OCI-M1 (cell line): Measurements from ENCODE around the gene CFAP97D1.
"Not testable (repeated sequence)": the region's sequence is repeated elsewhere in the genome, so short reads cannot be mapped to it uniquely, and the experiment has no call there.

Experiments used
- DNase-seq: peaks from one replicate; lab custom pipeline; 2025; lab: John Stamatoyannopoulos, UW

Gene CFAP97D1

DNA sequence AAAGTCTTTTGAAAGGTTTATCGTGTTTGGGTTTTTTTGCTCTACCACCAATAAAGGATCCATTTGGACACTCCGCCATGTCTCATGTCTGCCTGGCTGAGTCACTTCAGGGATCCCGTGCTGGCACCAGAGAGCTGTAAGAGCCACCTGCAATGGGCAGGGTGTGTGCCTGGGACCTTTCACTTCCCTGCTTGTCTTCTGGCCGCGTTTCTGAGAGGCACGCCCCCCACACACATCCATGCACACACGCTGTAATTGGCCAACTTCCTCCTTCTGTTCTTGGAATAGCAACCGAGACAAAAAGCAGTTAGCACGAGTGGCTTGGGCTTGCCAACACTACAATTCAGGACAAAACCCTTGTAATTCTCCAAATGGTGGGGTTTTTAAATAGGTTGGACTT is 11.9 kb upstream of the CFAP97D1 start:
- peak; percentile 91 for DNase-seq

DNA sequence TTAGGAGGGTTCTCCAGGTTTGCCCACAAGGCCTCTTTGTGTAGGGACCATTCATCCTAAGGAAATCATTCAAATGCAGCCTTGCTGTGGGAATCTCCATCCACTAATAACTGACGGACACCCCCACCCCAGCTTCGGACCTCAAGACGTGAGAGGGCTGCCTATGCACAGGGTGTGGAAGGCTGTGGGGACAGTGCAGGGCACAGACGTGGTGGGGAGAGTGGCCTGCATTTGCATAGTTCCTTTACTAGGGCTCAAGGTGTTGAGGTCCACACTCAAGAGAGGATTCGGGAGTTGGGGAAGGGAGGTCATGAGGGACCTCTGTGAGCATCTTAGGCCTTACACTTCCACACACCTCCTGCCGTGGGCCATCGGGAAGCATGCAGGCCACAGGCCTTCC is 11.3 kb upstream of the CFAP97D1 start:
- no peak for DNase-seq

DNA sequence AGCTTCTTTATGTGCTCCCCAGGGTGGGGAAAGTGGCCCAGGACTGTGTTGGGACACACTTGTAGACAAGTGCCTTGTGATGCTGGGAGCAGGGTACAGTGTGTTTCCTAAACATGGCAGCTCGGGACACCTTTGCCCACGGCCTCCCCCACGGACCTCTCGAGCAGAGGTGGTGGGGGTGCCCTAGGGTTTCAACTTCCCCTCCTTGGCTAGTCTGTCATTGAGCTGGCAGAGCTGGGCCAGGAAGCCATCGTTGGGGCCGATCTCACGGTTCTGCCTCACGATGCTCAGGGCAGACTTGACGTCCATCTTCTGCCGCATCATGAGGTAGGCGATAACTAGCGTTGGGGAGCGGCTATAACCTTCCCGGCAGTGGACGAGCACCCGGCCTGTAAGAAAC is 10.8 kb upstream of the CFAP97D1 start:
- DNase-seq, result no peak

DNA sequence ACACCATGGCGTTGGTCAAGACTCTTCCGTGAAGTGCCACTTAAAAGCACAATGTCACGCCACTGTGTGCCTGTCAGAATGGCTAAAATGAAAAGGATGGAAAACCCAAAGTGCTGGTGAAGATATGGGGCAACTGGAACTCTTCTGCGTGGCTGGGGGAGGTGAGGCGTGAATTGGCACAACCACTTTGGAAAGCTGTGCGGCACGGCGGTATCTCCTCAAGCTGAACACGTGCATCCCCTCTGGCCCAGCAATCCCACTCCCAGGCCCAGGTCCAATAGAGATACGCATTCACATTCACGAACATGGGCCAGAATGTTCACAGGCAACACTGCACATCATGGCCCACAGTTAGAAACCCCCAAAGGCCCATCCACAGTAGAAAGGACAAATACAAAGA is 10.4 kb upstream of the CFAP97D1 start:
- no peak for DNase-seq

DNA sequence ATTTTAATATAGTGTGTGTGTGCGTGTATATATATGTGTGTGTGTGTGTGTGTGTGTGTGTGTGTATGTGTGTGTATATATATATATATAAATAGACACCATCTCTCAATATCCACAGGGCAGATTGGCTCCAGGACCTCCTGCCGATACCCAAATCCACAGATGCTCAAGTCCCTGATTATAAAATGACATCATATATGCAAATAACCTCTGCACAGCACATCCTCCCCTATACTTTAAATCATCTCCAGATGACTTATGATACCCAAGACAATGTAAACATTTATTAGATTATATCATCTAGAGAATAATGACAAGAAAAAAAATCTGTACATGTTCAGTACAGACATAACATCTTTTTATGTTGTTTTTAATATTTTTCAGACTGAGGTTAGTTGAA is 9.3 kb upstream of the CFAP97D1 start:
- DNase-seq, result no peak

DNA sequence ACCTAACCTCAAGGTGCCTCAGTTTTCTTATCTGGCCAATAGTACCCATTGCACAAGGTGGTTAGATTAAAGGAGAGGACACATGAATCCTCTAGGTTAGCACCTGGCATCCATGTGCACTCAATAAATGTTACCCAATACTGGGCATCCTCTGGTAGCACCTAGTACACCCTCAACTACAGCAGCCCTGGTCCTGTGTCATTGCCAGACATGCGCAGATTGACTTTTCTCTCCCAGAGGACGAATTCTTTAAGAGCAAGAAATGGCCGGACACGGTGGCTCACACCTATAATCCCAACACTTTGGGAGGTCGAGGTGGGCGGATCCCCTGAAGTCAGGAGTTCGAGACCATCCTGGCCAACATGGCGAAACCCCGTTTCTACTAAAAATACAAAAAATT is 8.8 kb upstream of the CFAP97D1 start:
- no peak for DNase-seq

DNA sequence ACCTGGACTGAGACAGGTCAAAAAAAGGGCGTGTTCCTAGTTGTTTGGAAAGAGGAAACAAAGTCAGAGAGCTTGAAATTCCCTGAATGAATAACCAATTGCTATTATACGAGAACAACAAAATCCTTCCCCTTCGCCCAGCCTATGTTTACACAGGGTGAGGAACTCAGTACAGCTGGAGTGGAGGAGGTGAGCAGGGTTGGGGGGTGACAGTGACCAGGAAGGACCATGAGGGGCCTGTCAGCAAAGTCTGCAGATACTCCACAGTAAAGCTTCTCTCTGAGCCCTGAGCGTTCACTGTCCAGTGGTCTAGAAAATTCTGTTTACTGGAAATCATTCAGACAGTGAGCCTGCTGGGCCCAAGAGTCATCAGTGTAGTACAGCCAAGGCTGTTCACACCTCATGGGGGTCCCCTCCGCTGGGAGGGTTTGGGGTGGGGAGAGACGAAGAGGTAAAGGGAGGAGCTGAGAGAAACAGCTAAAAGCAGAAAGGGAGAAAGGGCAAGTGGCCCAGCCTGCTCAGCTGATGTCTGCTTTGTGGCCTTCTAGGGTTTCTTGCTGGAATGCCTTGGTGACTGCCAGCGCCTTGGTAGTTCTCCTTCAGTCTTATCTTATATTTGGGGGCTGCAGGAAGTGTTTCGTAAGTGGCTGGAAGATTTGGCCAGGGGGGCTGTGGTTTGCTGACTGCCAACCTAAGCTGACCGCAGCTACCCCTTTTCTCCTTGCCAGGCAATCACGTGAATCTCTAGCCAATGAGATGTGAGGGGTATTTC is 7.2 kb upstream of the CFAP97D1 start:
- peak; percentile 97 for DNase-seq

DNA sequence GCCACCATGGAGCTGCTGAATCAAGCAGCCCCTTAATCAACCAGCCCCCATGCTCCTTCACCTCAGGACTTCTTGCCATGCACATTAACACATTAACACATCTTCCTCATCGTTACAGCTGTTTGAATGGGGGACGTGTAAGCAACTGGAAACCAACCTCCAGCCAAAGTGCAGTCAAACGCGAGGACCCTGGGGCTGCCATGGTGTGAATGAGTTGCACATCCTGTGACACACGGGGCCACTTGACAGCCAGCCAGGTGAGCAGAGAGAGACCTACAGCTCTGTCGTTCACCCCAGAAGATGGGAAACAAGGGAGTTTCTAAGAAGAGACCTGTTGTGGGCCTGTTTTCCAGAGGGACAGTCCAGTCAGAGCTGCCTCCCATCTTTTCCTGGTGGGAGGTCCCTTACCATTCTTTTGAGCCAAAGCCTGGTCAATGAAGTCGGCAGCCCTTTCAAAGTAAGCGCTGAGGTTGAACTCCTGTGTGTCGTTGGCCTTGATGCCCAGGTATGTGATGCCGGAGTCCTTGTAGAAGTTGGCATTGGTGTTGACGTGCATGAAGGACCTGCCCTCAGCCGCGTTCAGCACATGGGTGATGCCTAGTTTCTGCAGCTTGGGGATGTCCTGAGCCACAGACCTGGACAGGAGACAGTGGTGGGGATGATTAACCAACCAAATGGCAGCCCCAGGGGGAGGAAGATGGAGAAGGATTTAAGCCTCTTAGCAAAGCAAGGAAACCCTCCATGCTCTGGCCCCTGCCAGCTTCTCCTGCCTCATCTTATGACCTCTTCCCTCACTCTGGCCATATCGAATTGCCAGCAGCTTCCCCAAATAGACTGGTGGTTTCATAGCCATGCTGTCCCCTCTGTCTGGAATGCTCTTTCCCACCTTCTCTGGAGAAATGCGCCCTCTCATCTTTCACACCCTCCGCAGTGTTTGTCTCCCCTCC is 5.7 kb upstream of the CFAP97D1 start:
- no peak for DNase-seq

DNA sequence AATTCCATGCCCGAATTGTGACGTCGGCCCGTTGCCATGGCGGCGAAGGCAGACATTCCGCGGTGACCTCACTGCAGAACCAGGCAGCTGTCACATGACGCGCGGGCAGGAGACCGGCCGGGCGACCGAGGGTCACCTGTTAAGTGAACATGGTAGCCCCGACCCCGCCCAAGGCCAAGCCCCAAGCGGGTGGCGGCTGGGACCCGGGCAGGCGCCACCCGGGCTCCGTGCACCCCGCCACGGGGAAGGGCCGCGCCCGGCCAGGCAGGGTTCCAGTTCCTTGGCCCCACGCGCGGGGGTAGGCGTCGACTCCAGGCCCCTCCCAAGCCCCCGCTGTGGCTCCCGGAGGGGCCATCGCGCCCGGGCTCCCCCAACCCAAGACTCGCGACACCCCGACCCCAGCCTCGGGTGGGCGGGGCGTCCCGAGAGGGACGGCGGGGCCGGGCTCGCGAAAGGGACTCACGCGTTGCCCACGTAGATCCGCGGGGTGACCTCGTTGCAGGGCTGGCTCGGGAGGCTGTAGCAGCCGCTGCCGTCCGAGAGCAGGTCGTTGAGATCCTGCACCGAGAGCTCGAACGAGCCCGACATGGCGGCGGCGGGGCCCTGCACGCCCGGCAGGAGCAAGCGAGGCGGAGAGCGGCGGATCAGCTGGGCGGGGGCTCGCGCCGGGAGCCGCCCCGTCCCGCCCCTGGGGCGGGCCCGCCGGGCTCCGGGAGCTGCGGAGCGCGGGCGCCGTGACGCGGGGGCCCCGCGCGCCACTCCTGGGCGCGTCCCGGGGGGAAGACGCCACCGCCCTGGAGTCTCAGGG is 1.7 kb upstream of the CFAP97D1 start, which contains the start of gene DUSP3:
DUSP3 (minus strand) TSS at position 641 of the 808 bp plus-strand sequence; CDS start at position 588, 53 bp downstream.
- DNase-seq, result peak; percentile 82

DNA sequence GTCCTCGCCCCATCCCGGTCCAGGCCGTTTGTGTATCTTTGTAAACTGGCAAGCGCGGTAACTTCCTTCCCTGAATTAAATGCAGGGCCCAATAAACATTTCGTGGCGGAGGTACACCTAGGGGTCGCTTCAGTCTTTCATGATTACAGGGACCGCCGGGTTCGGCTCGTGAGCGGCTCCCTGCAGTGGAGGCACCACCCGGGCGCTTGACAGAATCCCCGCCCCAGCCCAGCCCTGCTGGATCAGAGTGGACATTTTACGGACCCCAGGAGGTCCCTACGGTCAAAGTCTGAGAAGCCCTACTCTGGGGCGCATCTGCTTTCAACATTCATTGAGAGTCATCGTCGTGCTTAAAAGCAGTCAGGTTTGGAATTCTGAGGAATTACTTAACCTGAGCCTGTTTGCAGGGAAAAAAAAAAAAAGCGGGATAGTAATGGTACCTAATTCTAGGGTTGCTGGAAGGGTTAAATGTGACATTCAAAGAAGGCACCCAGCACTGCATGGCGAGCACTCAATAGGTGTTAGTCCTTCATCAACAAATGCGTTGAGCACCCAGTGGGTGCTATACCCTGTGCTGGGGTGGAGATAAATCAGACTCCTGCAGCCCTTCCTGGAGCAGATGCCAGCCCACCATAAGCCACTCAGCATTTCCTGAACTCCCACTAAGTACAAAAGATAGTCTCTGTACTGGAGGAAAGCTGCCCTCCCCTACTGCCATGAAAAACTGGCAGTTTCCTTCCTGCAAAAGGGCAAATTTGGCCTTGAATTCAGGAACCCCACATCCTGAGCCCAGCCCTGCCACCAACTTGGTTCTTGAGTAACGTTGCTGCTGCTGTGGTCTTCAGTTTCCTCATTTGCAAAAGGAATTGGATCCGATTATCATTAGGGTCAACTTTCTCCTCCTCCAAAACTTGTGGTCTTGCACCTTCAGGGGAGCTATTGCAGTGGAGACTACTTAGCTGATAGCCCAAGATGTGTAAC is 800 bp upstream of the CFAP97D1 start:
- peak; percentile 50 for DNase-seq

DNA sequence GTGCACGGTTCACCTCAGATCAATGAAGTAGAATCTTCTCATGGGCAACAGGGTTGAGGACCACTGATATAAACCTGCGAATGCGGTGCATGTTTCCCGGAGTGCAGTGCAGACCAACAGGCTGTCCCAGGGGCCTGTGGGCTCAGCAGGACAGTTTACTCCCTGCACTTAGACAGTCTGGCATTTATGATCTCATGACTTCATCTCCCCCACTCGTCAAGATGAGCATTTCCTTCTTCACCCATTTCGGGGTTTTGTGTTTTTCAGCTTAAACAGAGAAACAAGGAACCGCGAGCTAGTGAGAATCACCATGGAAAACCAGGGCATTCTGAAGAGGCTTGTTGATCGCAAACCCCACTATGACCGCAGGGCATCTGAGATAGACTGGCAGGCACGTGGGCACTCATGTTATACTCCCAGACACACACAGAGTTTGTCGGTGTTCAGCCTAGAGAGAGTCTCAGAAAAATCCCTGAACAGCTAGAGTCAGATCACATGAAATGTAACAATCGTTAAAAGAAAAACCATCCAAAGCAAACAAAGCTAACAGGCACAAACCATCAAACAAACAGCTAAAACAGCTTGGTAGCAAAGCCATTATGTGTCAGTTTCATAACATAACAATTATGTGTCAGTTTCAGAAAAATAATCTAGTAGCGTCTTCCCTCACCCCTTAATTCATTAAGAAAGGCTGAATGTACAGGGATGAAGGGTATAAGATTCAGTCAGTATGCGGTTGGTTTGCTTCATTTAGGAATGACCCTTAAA is 2.9 kb downstream of the CFAP97D1 start:
- DNase-seq, result no peak

DNA sequence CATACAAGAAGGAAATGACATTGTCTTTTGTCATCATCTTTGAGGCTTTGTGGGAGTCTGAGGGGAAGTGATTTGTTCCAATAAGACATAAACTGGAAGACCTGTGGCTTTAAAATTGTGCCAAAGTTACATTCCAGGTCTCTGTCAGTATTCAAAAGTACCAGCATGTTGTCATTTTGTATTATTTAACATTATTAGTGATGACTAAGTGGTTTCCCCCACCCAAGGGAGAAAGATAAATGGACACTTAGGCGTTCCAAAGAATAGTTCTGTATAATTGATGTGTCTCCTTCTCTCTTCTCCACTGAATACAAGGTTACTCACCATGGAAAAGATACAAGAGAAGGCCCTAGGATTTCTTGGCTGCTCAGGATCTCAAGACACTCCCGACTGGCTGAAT is 3.8 kb downstream of the CFAP97D1 start:
- DNase-seq, result no peak

DNA sequence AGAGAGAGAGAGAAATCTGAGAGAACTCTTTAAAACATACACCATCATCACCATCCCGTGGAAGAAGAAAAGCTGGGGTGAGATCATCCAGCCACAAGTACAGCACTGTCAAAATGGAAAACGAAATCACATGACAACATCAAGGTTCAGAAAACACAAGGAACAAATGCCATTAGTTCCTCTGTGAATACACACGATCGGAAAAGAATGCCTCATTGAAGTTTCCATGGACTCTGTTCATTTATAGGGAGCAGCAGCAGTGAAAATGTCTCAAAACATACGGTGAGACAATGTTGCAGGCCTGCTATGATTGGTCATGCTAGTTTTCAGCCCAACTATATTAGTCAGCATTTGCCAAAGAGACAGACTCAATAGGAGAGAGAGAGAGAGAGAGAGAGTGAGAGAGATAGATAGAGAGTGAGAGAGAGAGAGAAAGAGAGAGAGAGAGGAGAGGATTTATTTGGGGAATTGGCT is 4.4 kb downstream of the CFAP97D1 start:
- DNase-seq, result no peak

DNA sequence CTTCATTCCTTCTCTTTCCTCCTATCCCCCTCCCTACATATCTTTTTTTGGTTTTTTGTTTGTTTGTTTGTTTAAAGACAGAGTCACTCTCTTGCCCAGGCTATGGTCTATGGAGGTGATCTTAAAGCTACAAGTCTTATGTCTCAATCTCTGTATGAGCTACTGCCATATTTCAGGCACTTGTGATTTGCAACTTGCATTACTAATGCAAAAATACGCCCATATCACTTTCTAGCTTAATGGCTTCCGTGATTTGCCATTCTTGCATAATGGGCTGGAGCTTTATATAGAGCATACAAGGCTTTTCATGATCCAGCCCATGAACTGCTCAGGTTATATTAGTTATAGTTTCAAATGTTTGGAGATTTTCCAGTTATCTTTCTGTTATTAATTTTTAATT is 7.5 kb downstream of the CFAP97D1 start:
- DNase-seq, result no peak

DNA sequence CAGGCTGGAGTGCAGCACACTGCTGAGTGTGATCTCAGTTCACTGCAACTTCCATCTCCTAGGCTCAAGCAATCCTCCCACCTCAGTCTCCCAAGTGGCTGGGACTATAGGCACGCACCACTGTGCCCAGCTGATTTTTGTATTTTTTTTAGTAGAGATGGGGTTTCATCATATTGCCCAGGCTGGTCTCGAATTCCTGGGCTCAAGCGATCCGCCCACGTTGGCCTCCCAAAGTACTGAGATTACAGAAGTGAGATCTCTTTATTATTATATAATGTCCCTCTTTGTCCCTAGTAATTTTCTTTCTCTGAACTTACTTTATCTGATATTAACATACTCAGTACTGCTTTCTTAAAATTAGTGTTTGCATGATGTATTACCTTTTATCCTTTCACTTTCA is 8.3 kb downstream of the CFAP97D1 start:
- no peak for DNase-seq

DNA sequence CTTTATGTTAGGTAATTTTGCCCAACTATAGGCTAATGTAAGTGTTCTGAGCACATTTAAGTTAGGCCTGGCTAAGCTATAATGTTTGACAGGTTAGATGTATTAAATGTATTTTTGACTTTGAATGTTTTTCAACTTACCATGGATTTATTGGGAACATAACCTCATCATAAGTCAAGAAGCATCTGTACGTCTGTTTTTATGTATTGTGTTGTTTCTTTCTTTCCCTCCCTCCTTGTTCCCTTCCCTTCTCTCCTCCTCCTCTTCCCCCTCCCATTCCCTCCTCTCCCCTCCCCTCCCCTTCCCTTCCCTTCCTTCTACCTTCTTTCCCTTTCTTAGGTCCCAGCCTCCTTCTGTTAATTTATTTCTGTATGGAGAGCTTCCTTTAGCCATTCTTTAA is 9.2 kb downstream of the CFAP97D1 start:
- DNase-seq, result no peak

DNA sequence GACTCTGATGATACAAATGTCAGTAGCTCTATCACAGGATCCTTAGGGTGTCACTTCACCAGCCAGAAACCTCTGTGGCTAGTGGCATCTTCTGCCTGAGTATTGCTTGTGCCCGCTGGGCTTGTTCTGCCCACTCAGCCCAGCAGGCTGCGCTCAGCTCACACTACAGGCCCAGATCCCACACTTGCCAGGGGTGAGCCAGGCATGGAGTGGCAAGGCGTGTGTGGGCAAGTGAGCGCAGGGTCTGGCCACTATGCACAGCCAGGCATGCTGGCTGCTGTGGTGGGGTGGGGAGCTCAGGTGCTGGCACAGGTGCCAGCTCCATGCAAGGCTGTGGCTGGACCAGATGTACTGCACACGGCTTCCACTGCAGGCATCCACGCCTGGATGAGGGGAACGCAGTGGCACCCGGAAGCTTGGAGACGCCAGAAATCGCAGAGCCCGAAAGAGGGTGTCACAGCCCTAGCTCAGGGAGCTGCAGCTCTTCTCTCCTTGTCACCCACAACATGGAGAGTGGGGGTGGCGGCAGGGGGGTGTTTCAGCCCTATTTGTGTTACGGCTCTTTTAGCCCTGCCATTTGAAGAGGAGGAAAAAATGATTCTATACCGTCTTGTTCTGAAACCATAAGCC is 10.2 kb downstream of the CFAP97D1 start:
- no peak for DNase-seq

DNA sequence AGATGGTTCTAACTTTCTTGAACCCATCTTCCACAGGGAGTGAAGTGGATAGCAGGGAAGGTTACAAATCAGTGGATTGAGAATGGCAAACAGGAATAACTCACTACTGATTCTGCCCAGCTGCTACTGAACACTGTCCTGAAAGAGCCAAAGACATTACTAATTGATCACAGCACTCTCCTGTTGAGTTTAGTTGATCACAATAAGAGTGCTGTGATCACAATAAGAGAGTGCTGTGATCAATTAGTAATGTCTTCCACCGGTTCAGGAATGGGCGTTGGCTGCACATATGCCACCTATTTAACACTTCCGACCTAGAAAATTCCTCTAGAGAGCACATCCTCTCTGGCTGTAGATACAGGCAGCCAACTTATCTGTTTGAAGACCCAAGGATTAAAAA is 11.4 kb downstream of the CFAP97D1 start:
- DNase-seq, result peak; percentile 88

DNA sequence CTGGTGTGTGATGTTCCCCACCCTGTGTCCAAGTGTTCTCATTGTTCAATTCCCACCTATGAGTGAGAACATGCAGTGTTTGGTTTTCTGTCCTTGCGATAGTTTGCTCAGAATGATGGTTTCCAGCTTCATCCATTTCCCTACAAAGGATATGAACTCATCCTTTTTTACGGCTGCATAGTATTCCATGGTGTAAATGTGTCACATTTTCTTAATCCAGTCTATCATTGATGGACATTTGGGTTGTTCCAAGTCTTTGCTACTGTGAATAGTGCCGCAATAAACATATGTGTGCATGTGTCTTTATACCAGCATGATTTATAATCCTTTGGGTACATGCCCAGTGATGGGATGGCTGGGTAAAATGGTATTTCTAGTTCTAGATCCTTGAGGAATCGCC is 12.4 kb downstream of the CFAP97D1 start:
- not testable (repeated sequence) for DNase-seq

DNA sequence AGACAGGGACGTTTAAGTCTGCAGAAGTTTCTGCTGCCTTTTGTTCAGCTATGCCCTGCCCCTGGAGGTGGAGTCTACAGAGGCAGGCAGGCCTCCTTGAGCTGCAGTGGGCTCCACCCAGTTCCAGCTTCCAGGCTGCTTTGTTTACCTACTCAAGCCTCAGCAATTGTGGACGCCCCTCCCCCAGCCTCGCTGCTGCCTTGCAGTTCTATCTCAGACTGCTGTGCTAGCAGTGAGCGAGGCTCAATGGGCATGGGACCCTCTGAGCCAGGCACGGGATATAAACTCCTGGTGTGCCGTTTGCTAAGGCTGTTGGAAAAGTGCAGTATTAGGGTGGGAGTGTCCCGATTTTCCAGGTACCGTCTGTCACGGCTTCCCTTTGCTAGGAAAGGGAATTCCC is 17.8 kb downstream of the CFAP97D1 start:
- not testable (repeated sequence) for DNase-seq
